GM19372 (cell line): Measurements from ENCODE around the gene PAK5.

Experiments
- ATAC-seq: cut with Tn5 transposase; IDR thresholded peaks from one replicate; pipeline ENCODE4 v1.9.1; 2021; ENCODE audit warnings: mild to moderate bottlenecking, low read depth, moderate library complexity; ENCODE audit not compliant: unreplicated experiment

PAK5 gene

GRCh38 chr20:9838378-9839295 is at the start of gene PAK5:
Gene PAK5, minus strand, starts transcription at chr20:9839076. Its CDS starts 194,748 bp downstream, at chr20:9644328.
- no peak for ATAC-seq

- no peak for ATAC-seq
These were observed 48.8 kb upstream of the PAK5 start for GRCh38 chr20:9887706-9888105.

GRCh38 chr20:9886227-9886626 is 47.4 kb upstream of the PAK5 start:
- ATAC-seq, result no peak

GRCh38 chr20:9884666-9885065 is 45.8 kb upstream of the PAK5 start:
- no peak for ATAC-seq

DNA sequence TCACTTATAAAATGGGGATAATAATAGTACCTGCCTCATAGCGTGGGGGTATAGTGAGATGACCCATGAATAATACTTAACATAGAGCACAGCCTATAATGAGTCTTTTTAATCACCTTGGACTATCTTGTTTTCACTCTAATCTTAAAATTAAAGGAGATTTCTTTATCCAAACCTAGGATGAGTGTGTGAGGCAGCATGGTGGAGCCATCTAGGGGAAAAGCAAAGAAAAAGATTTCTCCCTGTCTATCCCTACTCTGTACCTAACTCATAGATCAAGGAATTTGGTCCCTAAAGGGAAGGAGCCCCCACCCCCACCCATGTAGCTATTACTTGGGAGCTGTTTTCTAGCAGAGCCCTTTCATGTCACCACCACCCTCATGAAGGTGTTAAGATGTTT is 45.2 kb upstream of the PAK5 start:
- no peak for ATAC-seq

DNA sequence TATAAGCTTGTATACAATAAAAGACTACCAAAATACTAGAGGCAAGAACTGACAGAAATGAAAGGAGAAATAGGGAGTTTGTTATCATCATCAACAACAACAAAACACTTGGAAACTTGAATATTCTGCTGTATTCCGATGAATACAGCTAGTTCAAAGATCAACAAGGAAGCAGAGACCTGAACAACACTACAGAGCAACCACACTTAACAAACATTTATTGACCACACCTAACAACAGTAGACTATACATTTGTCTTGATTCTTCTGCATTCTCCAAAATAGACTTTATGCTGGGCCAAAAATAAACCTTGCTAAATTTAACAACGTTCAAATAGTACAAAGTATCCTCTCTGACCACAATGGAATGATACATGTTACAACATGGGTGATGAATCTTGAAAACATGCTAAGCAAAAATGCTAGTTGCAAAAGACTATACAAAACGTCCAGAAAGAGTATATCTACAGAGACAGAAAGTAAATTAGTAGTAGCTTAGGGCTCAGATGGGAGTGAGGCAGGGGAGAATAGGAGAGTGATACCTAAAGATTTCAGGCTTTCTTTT is 39.1 kb upstream of the PAK5 start:
- ATAC-seq, result no peak

- ATAC-seq, result no peak
These were observed 28.5 kb upstream of the PAK5 start for GRCh38 chr20:9867196-9867980.

GRCh38 chr20:9852566-9852965 is 13.7 kb upstream of the PAK5 start:
- ATAC-seq, result no peak

DNA sequence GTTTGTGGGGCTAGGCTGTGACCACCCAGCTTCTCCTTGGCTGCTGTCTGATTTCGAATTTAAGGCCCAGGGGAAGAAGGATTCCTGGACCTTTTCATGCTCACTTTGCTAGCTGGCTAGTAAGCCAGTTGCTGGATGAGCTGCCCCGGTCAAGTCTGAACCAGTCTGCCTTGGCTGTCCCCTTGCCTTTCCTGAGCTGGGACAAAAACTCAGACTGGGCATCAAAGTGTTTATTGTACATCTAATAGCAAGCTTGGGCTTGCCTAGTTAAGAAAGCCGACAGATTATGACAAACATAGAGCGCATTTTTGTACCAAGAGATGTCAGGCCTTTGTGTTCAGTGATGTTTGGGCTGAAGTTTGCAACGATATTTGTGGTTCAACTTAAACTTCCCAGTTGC is 750 bp upstream of the PAK5 start:
- ATAC-seq, result no peak

GRCh38 chr20:9838035-9838377 is 870 bp downstream of the PAK5 start:
- ATAC-seq, result no peak

GRCh38 chr20:9837634-9838033 is 1.2 kb downstream of the PAK5 start:
- no peak for ATAC-seq

GRCh38 chr20:9835302-9835701 is 3.6 kb downstream of the PAK5 start:
- no peak for ATAC-seq

- ATAC-seq, result no peak
These were observed 7.8 kb downstream of the PAK5 start for GRCh38 chr20:9831032-9831431.

DNA sequence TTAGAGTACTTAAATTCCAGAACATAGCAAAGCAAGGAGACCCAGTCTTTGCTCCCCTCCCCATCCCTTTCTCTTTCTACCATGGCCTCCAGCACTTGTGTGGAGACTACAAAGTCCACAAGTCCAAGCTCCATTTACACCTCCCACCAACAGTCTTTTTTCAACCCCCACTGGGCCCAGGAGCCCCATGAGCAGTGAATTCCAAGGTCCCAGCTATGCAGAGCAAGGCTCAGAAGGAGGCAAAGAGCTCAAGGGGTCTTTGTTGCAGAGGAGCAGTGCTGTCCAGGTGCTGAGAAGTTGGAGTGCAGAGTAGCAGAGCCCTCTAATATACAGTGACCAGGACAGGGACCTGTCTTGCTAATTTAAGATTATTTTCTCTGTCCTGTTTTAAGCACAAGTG is 9.0 kb downstream of the PAK5 start:
- no peak for ATAC-seq

GRCh38 chr20:9817654-9818053 is 21.2 kb downstream of the PAK5 start:
- ATAC-seq, result no peak

DNA sequence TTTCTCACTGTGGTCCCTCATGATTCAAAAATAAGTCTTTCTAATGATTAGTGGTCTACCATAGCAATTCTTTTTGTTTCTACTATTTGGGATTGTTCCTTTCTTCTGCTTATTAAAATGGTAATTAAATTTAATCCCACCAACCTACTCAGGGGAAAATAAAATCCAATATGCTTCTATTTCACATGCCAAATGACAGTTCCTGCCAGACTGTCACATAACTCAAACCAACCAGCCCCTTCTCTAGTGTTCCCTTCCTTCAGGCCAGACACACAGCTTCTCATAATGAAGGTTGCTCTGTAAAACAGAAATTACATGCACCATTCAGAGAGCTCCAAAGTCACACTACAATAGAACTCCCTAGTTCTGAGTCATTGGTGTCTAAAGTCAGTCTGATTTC is 23.2 kb downstream of the PAK5 start:
- no peak for ATAC-seq

DNA sequence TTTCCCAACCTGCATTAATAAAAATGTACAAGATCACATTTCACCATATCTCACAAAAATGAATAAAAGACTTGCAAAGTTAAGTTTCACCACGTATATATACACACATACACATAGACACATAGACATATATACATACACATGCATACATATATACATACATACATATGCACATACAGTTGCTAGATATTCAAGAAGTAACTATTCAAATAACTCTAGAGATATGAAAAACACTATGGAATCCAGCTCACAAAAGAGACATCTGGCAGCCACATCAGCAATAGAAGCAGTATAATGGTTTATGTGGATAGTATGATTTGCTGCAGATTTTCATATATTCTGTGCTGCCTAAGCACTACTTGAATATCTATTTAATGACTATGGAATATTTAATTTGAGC is 28.1 kb downstream of the PAK5 start:
- ATAC-seq, result no peak

DNA sequence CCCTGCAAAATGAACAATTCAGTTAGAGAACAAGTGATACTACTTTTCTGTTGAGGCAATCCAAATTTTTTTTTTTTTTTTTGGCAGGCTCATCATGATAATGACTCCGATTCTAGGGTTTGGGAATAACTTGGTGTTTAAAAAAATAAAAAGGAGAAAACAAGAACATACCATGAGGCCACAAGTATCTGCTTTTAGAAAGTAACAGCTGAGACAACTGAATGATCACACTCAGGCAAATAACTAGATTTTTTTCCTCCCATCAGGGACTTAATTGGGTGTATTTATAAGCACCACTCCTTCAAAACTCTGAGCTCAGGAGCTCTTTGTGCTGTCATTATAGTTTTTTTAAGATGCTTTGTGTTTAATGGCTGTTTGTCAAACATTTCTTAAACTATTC is 29.6 kb downstream of the PAK5 start:
- ATAC-seq, result no peak

DNA sequence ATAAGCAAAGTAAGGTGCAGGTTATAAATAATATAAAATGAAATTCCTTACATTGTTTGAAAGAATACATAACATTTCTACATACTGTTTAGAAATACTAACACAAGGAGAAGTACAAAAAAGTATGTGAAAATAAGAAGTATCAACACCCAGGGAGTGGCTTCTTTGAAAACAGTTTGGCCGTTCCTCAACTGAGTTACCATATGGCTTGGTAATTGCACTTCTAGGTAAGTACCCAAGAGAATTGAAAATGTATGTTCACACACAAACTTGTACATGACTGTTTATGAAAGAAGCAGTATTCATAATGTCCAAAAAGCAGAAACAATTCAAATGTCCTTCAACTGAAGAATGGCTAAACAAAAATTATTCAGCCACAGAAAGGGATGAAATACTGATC is 30.7 kb downstream of the PAK5 start:
- no peak for ATAC-seq

DNA sequence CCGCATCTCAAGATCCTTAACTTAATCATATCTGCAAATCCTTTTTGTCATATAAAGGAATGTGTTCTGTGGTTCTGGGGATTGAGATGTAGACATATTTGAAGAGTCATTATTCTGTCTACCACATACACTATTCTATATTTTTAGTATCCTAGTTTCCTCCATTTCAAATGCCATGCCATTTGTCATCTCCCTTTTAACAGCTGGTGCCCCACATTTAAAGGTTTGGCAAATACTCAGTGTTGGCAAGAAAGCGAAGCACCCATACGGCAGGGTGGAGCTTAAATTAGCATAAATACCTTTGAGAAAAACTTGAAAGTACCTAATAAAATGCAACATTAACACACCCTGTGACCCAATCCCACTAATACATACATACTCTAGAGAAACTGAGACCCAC is 31.7 kb downstream of the PAK5 start:
- ATAC-seq, result no peak

DNA sequence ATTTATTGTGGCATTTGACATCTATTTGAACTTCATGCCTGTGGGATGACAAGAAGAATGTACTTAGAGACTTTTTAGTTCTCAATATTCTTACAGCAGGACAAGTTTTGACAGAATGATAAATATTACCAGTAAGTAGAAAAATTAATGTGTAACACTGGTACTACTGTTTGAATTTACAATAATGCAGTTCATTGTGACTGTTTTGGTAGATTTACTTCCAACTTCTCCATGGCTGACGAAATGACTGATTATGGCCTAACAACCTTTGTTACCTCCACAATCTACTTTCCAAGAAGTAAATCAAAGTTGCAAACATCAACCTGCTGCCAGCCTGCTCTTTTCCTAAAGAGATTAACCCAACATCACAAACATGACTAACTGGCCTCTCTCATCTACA is 38.5 kb downstream of the PAK5 start:
- ATAC-seq, result no peak

DNA sequence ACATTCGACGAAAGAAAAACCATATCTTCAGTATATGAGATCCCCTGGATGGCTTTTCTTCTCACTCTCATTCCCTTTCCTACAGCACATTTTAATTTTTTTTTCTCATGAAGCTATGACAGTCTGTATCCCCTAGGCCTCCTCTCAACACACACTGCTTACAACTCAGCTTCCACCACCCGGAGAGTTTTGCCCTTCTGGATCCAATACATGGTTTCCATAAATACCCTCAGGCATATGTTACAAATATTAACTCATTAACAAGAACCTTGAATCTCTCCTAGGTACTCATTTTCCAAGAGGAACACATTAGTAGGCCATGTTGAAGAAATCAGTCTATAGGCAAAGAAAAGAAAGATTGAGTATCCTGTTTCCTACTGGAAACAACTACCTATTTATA is 44.0 kb downstream of the PAK5 start:
- no peak for ATAC-seq
